IMR-90 (cell line): ENCODE data around the gene CABP2. TPM values are rescaled to one million over a fixed set of nuclear protein-coding genes. Genes with fewer than 3 reads are reported as not detected.

Experiments used
- ATAC-seq: fragments of 200-7000 bp; cut with Tn5 transposase; 2 replicates; pipeline ENCODE4 v1.9.1; 2020; ENCODE audit warnings: low read depth, mild to moderate bottlenecking, moderate library complexity
- BruUV-seq: library from RNA; stranded (reverse); fragments of 400-500 nt; replicated peaks from 2 replicates; lab custom pipeline; 2021; lab: Mats Ljungman, UMichigan
- CTCF ChIA-PET: fragments of 300-600 bp; formaldehyde crosslinking; extraction: SDS; loops from one replicate; lab custom pipeline; 2021; ENCODE audit warnings: antibody characterized with exemption; lab: Yijun Ruan, JAX
- POLR2A ChIA-PET: fragments of 300-600 bp; sonication (Branson Sonifier 250); formaldehyde crosslinking; loops from one replicate; lab custom pipeline; 2022; ENCODE audit warnings: antibody characterized with exemption; ENCODE audit not compliant: unreplicated experiment; lab: Charles Lee
- DNase-seq: peaks from one replicate; pipeline ENCODE4 v3.0.0; 2013
- H2AFZ ChIP-seq: replicated peaks from 2 replicates; pipeline ENCODE3; 2013; ENCODE audit warnings: low read length, mild to moderate bottlenecking; ENCODE audit not compliant: poor library complexity
- H2AK5ac ChIP-seq: 2 replicates; pipeline ENCODE4 v1.6.1; 2013; ENCODE audit warnings: low read depth, low read length, inconsistent platforms
- H2AK9ac ChIP-seq: replicated peaks from 2 replicates; pipeline ENCODE3; 2013; ENCODE audit warnings: mild to moderate bottlenecking, low read depth, low read length, moderate library complexity; ENCODE audit not compliant: poor library complexity
- H2BK120ac ChIP-seq: 2 replicates; pipeline ENCODE4 v1.6.1; 2013; ENCODE audit warnings: low read depth, low read length, inconsistent platforms
- H2BK15ac ChIP-seq: 3 replicates; pipeline ENCODE4 v1.6.1; 2013; ENCODE audit warnings: low read depth, low read length, inconsistent platforms
- H2BK20ac ChIP-seq: 2 replicates; pipeline ENCODE4 v1.6.1; 2013; ENCODE audit warnings: low read depth, mild to moderate bottlenecking, inconsistent platforms, low read length, moderate library complexity
- H2BK5ac ChIP-seq: 2 replicates; pipeline ENCODE4 v1.6.1; 2013; ENCODE audit warnings: mild to moderate bottlenecking, low read depth, low read length, inconsistent platforms; ENCODE audit not compliant: poor library complexity, severe bottlenecking
- H3K14ac ChIP-seq: replicated peaks from 2 replicates; pipeline ENCODE4 v1.6.1; 2013; ENCODE audit warnings: low read depth, low read length, inconsistent platforms
- H3K18ac ChIP-seq: 2 replicates; pipeline ENCODE4 v1.6.1; 2013; ENCODE audit warnings: low read depth, low read length, control low read depth
- H3K23ac ChIP-seq: 2 replicates; pipeline ENCODE4 v1.6.1; 2013; ENCODE audit warnings: low read depth, low read length, inconsistent platforms
- H3K27ac ChIP-seq: 2 replicates; pipeline ENCODE4 v1.5.1; 2013; ENCODE audit warnings: mild to moderate bottlenecking, control low read depth, low read length; ENCODE audit not compliant: insufficient read depth
- H3K27me3 ChIP-seq: 2 replicates; pipeline ENCODE4 v1.6.1; 2013; ENCODE audit warnings: low read length; ENCODE audit not compliant: control insufficient read depth, insufficient read depth
- H3K36me3 ChIP-seq: 2 replicates; pipeline ENCODE4 v1.6.1; 2013; ENCODE audit warnings: low read length, mixed read lengths; ENCODE audit not compliant: control insufficient read depth, insufficient read depth
- H3K4ac ChIP-seq: 2 replicates; pipeline ENCODE4 v1.6.1; 2013; ENCODE audit warnings: low read depth, low read length, inconsistent platforms
- H3K4me1 ChIP-seq: 2 replicates; pipeline ENCODE4 v1.6.1; 2013; ENCODE audit warnings: low read length, mixed read lengths; ENCODE audit not compliant: control insufficient read depth, insufficient read depth
- H3K4me2 ChIP-seq: 2 replicates; pipeline ENCODE4 v1.6.1; 2013; ENCODE audit warnings: low read depth, mild to moderate bottlenecking, control low read depth, low read length, moderate library complexity
- H3K4me3 ChIP-seq: 2 replicates; pipeline ENCODE4 v1.5.1; 2013; ENCODE audit warnings: low read depth, mild to moderate bottlenecking, control low read depth, low read length, moderate library complexity; ENCODE audit not compliant: insufficient read depth
- H3K56ac ChIP-seq: 2 replicates; pipeline ENCODE4 v1.6.1; 2013; ENCODE audit warnings: low read length, inconsistent platforms; ENCODE audit not compliant: insufficient read depth; ENCODE audit errors: extremely low read depth
- H3K79me1 ChIP-seq, 2 experiments: 2 replicates each; pipeline ENCODE4 v1.6.1; 2013; ENCODE audit warnings: low read length in 2 of 2, inconsistent platforms in 1 of 2, low read depth in 1 of 2
- H3K9ac ChIP-seq: 2 replicates; pipeline ENCODE4 v1.6.1; 2013; ENCODE audit warnings: low read depth, low read length, control low read depth
- H3K9me1 ChIP-seq: 2 replicates; pipeline ENCODE4 v1.6.1; 2013; ENCODE audit warnings: low read length, inconsistent platforms; ENCODE audit not compliant: insufficient read depth
- H3K9me3 ChIP-seq: 2 replicates; pipeline ENCODE4 v1.6.1; 2013; ENCODE audit warnings: low read length; ENCODE audit not compliant: control insufficient read depth, insufficient read depth
- H4K20me1 ChIP-seq: 2 replicates; pipeline ENCODE4 v1.6.1; 2013; ENCODE audit warnings: low read length, inconsistent platforms; ENCODE audit not compliant: insufficient read depth
- H4K5ac ChIP-seq: 2 replicates; pipeline ENCODE4 v1.6.1; 2013; ENCODE audit warnings: mild to moderate bottlenecking, low read depth, low read length, control low read depth
- H4K8ac ChIP-seq, 2 experiments: 2 replicates each; pipeline ENCODE4 v1.6.1; 2013; ENCODE audit warnings: low read depth in 2 of 2, low read length in 2 of 2, control low read depth in 1 of 2, inconsistent platforms in 1 of 2
- H4K91ac ChIP-seq: 2 replicates; pipeline ENCODE4 v1.6.1; 2013; ENCODE audit warnings: low read depth, low read length, inconsistent platforms; ENCODE audit not compliant: insufficient read depth
- CEBPB ChIP-seq: IDR thresholded peaks from 2 replicates; pipeline ENCODE4 v1.6.1; 2012; ENCODE audit warnings: low read depth, low read length, improper control_type of control experiment
- RFX5 ChIP-seq: IDR thresholded peaks from 2 replicates; pipeline ENCODE4 v1.8.0; 2012; ENCODE audit warnings: low read depth, mild to moderate bottlenecking, low read length, moderate library complexity
- WGBS, 2 experiments: methylation state at CpG; one replicate each; pipeline versions ENCODE4 v1.1.5 to v1.1.7; 2013; ENCODE audit warnings: missing lambda C conversion rate in 2 of 2; ENCODE audit not compliant: insufficient read length in 1 of 2; ENCODE audit errors: extremely low coverage in 2 of 2; 5-methylcytosine and 5-hydroxymethylcytosine counted together
- dilution Hi-C: fragments of 300-500 bp; cut with HindIII; formaldehyde crosslinking; loops from one replicate; pipeline ENCODE4 v1.14.3; 2018; ENCODE audit warnings: low sequenced_read_pairs; ENCODE audit not compliant: unreplicated experiment
- in situ Hi-C: fragments of 300-500 bp; cut with MboI; formaldehyde crosslinking; loops from 3 replicates; pipeline ENCODE4 v1.14.3; 2019; ENCODE audit warnings: low sequenced_read_pairs, inconsistent platforms, mixed read lengths
- intact Hi-C: fragments of 100-400 bp; cut with micrococcal nuclease; formaldehyde crosslinking; loops from 2 replicates; pipeline ENCODE4 v1.10.0; 2022
- polyA plus RNA-seq, 3 experiments: library from polyadenylated mRNA; depleted of rRNA; stranded (reverse); fragments of >200 nt; gene quantifications; 2 replicates each; pipeline ENCODE4 v1.2.3, GENCODE V29; 2012; ENCODE audit warnings: low replicate concordance in 1 of 3
- total RNA-seq: library from RNA; depleted of rRNA; stranded (reverse); fragments of >200 nt; gene quantifications from 2 replicates; pipeline ENCODE4 v1.2.3, GENCODE V29; 2012

CABP2 gene
- total and polyA plus RNA-seq, 2 of the 4 experiments (the other 2 are of a cell fraction), result not detected

GRCh38 chr11:67500831-67501715 is 22.2 kb downstream of the CABP2 start:
- no peak overlapping the region for H3K4me2 ChIP-seq
- no peaks in the 10 kb centered on the region for H3K9me3 ChIP-seq
- 100% methylated on average over 1 of the region's 9 CpGs for WGBS, 2 experiments
- H3K23ac ChIP-seq, result no peak overlapping the region
- no peak overlapping the region for H2BK15ac ChIP-seq
- peak overlapping the region; percentile 56 for H2AFZ ChIP-seq
- H3K9me1 ChIP-seq, result peaks cover 4% of the 10 kb centered on the region
- H3K27ac ChIP-seq, result no peak overlapping the region
- dilution Hi-C loops, result no loop called here
- ChIA-PET POLR2A (no interaction called here), CTCF (no interaction called here)
- no peak overlapping the region for H2AK9ac ChIP-seq
- no peak for TF ChIP-seq RFX5
- peak; percentile 96 for TF ChIP-seq CEBPB
- H2BK20ac ChIP-seq, result no peak overlapping the region
- H3K14ac ChIP-seq, result no peak overlapping the region
- H2BK5ac ChIP-seq, result no peak overlapping the region
- BruUV-seq, result no TSS peak
- H3K4me3 ChIP-seq, result no peak overlapping the region
- H2BK120ac ChIP-seq, result no peak overlapping the region
- no peak overlapping the region for H3K56ac ChIP-seq
- peaks cover 4 to 33% of the 10 kb centered on the region in 2 experiments; a peak in 3 of 4 replicates for H3K79me1 ChIP-seq
- H3K4ac ChIP-seq, result no peak overlapping the region
- peaks cover 19% of the 10 kb centered on the region for H3K36me3 ChIP-seq
- ATAC-seq (no peak), DNase-seq (no peak)
- H2AK5ac ChIP-seq, result no peak overlapping the region
- no peak overlapping the region for H4K5ac ChIP-seq
- no peak overlapping the region for H4K8ac ChIP-seq
- no peaks in the 10 kb centered on the region for H3K27me3 ChIP-seq
- H4K20me1 ChIP-seq, result no peaks in the 10 kb centered on the region
- H3K4me1 ChIP-seq, result peaks cover 10% of the 10 kb centered on the region
- no peak overlapping the region for H4K91ac ChIP-seq
- intact Hi-C loops, result no loop called here
- H3K18ac ChIP-seq, result no peak overlapping the region
- no peak overlapping the region for H3K9ac ChIP-seq
- in situ Hi-C loops, result no loop called here
